Breast epithelium (tissue), 3 donors: ENCODE measurements around the gene MTHFD1.

Source experiments
- CTCF ChIP-seq, 3 donors: fragments of 450-650 bp; IDR thresholded peaks; one replicate each; pipeline ENCODE4 v1.5.1; 2016 to 2017; ENCODE audit warnings: antibody characterized with exemption in 3 of 3, mild to moderate bottlenecking in 3 of 3, moderate library complexity in 3 of 3
- POLR2A ChIP-seq: fragments of 450-650 bp; IDR thresholded peaks from one replicate; pipeline ENCODE4 v1.6.1; 2016; ENCODE audit warnings: antibody characterized with exemption, mild to moderate bottlenecking, moderate library complexity

GRCh38 chr14:64438181-64438841 lies 50.2 kb downstream of the MTHFD1 start:
- TF ChIP-seq POLR2A = no peak
- no peak for TF ChIP-seq CTCF (IDR thresholded peaks at IDR 0.05)
